Astrocyte of the spinal cord (primary cell): ENCODE measurements around the gene ABHD14A.
"Not testable (repeated sequence)": the region's sequence is repeated elsewhere in the genome, so short reads cannot be mapped to it uniquely, and the experiment has no call there.

Source experiments
- DNase-seq: peaks from one replicate; pipeline ENCODE4 v3.0.0; 2011; ENCODE audit warnings: low read depth, low spot score
- H3K4me3 ChIP-seq: 2 replicates; pipeline ENCODE4 v1.5.1; 2011; ENCODE audit warnings: low read depth, mild to moderate bottlenecking, low read length, moderate library complexity
- CTCF ChIP-seq: IDR thresholded peaks from 2 replicates; pipeline ENCODE4 v1.5.1; 2012; ENCODE audit warnings: low read depth, mild to moderate bottlenecking, low read length, inconsistent platforms
- in situ Hi-C: cut with HindIII; loops from 2 replicates; pipeline ENCODE4 v1.10.0; 2017; ENCODE audit warnings: low sequenced_read_pairs

The ABHD14A gene

GRCh38 chr3:51983578-51984268, 8.9 kb downstream of the ABHD14A start:
- in situ Hi-C loops, result no loop called here
- DNase-seq, result no peak
- peak overlapping the region; percentile 65 for H3K4me3 ChIP-seq
- TF ChIP-seq CTCF, result no peak

DNA sequence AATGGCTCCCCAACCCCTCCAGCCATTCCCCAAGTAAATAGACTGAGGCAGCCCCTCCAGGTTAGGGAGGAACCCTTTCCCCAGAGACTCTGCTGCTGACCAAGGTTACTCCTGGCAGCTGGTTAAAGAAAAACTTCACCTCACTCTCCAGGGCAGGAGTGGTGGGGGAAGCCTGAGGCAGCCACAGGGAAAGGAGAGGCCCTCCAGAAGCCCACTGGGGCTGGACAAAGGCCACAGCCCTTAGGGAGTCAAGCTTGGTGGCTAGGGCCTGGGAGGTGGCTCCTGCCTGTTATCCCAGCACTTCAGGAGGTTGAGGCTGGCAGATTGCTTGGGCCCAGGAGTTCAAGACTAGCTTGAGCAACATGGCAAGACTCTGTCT, 9.4 kb downstream of the ABHD14A start:
- in situ Hi-C loops, result no loop called here
- no peak overlapping the region for H3K4me3 ChIP-seq
- TF ChIP-seq CTCF, result no peak
- no peak for DNase-seq

DNA sequence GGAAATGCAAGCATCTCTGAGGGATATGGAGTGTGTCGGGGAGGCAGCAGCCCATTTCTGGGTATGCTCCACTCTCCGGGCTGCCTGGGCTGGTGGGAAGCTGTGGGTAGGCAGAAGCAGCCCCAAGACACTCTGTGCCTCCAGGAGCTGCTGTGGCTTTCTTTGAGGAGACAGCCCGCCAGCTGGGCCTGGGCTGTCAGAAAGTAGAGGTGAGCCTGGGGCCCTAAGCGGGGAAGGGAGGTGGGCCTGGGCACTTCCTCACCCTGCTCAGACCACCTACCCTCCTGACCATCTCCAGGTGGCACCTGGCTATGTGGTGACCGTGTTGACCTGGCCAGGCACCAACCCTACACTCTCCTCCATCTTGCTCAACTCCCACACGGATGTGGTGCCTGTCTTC, 10.2 kb downstream of the ABHD14A start:
- DNase-seq, result no peak
- no peak for TF ChIP-seq CTCF
- in situ Hi-C loops, result no loop called here
- H3K4me3 ChIP-seq, result no peak overlapping the region

DNA sequence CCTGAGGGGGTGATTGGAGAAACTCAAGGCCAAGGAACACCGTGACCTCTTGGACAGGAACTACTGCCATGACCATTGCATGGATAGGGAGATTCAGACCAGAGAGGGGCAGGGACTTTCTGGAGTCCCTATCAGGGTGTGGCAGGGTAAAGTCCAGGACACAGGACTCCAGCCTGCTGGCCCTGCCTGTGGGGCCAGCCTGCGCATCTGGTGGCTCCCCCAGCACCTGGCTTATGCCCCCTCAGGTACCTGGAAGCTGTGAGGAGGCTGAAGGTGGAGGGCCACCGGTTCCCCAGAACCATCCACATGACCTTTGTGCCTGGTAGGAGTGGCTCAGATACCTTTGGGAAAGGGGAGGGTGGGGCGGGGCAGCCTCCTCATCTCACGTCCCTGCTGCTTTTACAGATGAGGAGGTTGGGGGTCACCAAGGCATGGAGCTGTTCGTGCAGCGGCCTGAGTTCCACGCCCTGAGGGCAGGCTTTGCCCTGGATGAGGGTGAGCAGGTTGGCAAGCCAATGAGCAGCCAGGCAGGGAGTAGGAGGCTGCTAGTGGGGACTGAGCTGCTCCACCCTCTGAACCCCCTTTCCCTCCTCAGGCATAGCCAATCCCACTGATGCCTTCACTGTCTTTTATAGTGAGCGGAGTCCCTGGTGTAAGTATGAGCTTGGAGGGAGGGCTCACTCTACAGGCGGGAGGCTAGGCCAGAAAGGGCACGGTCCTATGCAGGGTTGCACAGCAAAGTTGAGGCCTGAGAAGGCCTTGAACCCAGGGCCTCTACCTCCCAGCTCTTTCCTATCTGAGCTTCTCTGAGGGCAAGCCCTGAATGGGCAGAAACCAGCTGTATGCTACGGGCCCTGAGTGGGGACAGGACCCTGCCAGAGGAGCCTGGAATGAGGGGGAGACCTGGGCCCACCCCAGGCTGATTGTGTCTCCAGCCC, 11.4 kb downstream of the ABHD14A start:
- in situ Hi-C loops, result no loop called here
- H3K4me3 ChIP-seq, result no peak overlapping the region
- TF ChIP-seq CTCF, result no peak
- no peak for DNase-seq

DNA sequence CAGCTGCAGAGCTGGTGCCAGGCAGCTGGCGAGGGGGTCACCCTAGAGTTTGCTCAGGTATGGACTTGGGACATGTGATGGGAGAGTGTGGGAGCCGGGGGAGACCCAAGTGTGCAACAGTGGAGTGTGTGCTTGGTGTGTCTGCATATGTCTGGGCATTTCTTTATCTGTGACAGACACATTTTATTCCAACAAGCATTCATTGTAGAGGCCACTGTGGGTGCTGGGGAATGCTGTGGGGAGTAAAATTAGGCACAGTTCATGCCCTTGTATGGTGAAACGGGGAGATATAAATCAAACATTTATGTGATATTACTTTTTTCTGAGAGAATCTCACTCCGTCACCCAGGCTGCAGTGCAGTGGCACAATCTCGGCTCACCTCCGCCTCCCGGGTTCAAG, 12.7 kb downstream of the ABHD14A start:
- in situ Hi-C loops, result no loop called here
- no peak for DNase-seq
- no peak overlapping the region for H3K4me3 ChIP-seq
- TF ChIP-seq CTCF, result no peak

DNA sequence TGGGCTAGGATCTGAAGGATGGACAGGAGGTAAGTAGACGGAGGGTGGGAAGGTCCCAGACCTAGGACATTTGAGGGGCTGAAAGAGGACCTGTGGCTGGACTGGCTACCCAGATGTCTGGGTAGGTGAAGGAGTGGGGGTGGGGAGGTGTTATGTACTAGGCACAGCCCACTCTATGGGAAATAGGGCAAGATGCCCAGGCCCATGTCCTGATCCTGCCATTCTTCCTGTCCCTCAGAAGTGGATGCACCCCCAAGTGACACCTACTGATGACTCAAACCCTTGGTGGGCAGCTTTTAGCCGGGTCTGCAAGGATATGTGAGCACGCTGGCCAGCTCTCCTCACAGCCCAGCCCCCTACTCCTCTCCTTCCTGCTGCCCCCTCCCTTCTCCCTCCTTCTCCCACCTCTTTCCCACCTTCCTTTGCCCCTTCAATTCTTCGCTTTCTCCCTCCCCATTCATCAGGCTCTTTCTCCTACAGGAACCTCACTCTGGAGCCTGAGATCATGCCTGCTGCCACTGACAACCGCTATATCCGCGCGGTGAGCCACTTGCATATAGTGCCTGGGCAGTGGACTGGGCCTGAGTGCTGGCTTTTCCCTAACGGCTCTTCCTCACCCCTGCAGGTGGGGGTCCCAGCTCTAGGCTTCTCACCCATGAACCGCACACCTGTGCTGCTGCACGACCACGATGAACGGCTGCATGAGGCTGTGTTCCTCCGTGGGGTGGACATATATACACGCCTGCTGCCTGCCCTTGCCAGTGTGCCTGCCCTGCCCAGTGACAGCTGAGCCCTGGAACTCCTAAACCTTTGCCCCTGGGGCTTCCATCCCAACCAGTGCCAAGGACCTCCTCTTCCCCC, 13.7 kb downstream of the ABHD14A start:
- H3K4me3 ChIP-seq, result no peak overlapping the region
- in situ Hi-C loops, result no loop called here
- TF ChIP-seq CTCF, result no peak
- DNase-seq, result no peak

- H3K4me3 ChIP-seq, DNase-seq, in situ Hi-C loops: not testable (repeated sequence)
Observed at GRCh38 chr3:51990501-51990971, 15.7 kb downstream of the ABHD14A start.
